Right cardiac atrium (tissue), 5 donors: ENCODE results near the gene PLAC9. TPM values are rescaled to one million over a fixed set of nuclear protein-coding genes. Genes with fewer than 3 reads are reported as not detected.

Experiments used
- ATAC-seq, 2 donors: fragments of 200-7000 bp; cut with Tn5 transposase; one replicate each; pipeline versions ENCODE4 v1.8.0 to v1.9.1; 2020; ENCODE audit warnings: moderate library complexity in 2 of 2, mild to moderate bottlenecking in 1 of 2
- DNase-seq, 3 donors: peaks; one replicate each; pipeline ENCODE4 v3.0.0-alpha.2; 2020
- H3K27ac ChIP-seq: one replicate; pipeline ENCODE4 v1.5.1; 2013; ENCODE audit warnings: mild to moderate bottlenecking, low read length, control low read depth, moderate library complexity
- H3K27me3 ChIP-seq: one replicate; pipeline ENCODE4 v1.6.1; 2013; ENCODE audit not compliant: control insufficient read depth, insufficient read depth
- H3K4me1 ChIP-seq: one replicate; pipeline ENCODE4 v1.6.1; 2013; ENCODE audit warnings: low read length; ENCODE audit not compliant: control insufficient read depth, insufficient read depth
- H3K4me3 ChIP-seq: one replicate; pipeline ENCODE4 v1.5.1; 2013; ENCODE audit warnings: low read length, control low read depth
- H3K9me3 ChIP-seq: one replicate; pipeline ENCODE4 v1.6.1; 2013; ENCODE audit warnings: low read length; ENCODE audit not compliant: control insufficient read depth
- WGBS: extraction: QIAGEN DNeasy Blood & Tissue Kit; methylation state at CpG from one replicate; pipeline ENCODE4 v1.1.7; 2013; 5-methylcytosine and 5-hydroxymethylcytosine counted together
- intact Hi-C, 4 donors: fragments of 100-400 bp; cut with DNase I; formaldehyde crosslinking; loops; one replicate each; pipeline versions ENCODE4 v1.11.0 to v1.14.0; 2022 to 2023
- polyA plus RNA-seq: library from polyadenylated mRNA; stranded (reverse); fragments of 200-250 nt; gene quantifications from one replicate; pipeline ENCODE4 v1.2.3, GENCODE V29; 2013
- total RNA-seq, 4 donors: library from RNA; stranded (reverse); fragmentation: NEBNext Ultra II Directional; extraction: Animal tissue kit (Norgen Biotek cat#: 25700); gene quantifications; one replicate each; pipeline ENCODE4 v1.2.1, GENCODE V29; 2021
- donor health status: healthy with polysubstance abuse.
- donor health status: DM: no; HTN: yes; CAD: no.
- donor health status: DM: no; HTN: no; CAD: no.
- donor health status: DM: no; HTN: yes; CAD: no; lungs with severe emphysema.
- donor health status: DM: yes; HTN: yes; CAD: no.

PLAC9 gene
- total and polyA plus RNA-seq, 5 donors: 47.5 to 92.2 (median 63.9) TPM

DNA sequence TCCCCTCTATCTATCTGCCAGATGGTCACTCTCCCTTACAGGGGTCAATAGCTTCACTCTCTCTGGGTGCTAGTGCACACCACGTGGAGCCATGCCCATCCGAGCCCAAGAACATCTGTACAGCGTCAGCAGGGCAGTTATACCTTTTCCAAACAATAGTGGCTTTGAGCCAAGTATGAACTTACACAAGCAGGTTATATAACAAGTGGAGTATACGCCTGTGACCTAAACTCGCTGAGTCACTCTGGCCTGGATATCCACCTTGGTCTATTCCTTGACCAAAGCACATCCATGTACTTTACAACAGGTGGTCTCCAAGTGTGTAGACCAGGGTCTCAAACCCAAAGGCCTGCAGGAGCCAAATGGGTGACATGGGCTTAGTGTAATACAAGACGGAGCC, 20.3 kb downstream of the PLAC9 start:
- no peak for ATAC-seq
- H3K4me1 ChIP-seq: peaks cover 4% of the 10 kb centered on the region
- no peaks in the 10 kb centered on the region for H3K27me3 ChIP-seq
- 89% methylated on average over 6 of the region's 6 CpGs for WGBS
- no peak overlapping the region for H3K4me3 ChIP-seq
- intact Hi-C loops: no loop called here
- peak in 1 of 3 donors; percentile 4 for DNase-seq
- H3K9me3 ChIP-seq: no peaks in the 10 kb centered on the region
- H3K27ac ChIP-seq: no peak overlapping the region

DNA sequence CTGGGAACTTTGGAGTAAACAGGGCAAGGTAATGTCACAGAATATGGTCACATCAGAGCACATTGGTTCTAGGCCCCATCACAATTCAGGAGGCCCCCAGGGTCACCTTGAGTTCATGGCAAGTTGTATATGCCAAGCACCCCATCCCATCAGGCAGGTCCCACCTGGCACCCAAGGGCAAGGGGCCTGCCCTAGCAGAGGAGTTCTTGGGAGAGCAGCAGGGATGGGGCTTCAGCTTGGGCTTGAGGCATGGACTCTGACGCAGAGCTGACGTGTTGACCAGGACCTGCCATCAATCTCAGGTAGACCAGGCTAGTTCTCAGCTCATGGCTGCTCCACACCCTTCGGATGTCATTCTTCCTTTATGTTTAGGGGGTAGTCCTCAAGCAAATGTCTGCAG, 20.9 kb downstream of the PLAC9 start:
- Histone ChIP-seq H3K9me3 (no peaks in the 10 kb centered on the region), H3K27me3 (no peaks in the 10 kb centered on the region), H3K4me3 (no peak overlapping the region), H3K4me1 (peaks cover 10% of the 10 kb centered on the region), H3K27ac (no peak overlapping the region)
- DNase-seq (peak in 2 of 3 donors; percentile 3 to 44), ATAC-seq (no peak)
- 96% methylated on average over 3 of the region's 3 CpGs for WGBS
- intact Hi-C loops: no loop called here

DNA sequence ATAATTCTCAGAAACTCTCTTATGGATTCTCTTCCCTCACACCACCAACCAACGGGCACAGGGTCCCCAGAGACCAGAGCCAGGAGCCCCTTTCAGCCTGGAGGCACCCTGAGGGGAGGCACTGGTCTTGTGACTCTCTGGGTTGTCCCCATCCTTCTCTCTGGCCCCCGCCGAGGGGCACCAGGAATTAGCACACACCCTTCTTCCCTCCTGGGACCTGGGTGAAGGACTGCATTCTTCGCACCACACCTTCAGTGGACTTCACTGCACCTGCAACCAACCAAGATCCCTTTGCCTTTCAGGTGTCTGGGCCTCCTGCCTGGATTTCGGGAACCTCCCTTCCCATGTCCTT, 22.1 kb downstream of the PLAC9 start:
- DNase-seq: peak in 2 of 3 donors; percentile 3 to 31
- Histone ChIP-seq H3K27me3 (no peaks in the 10 kb centered on the region), H3K4me1 (peaks cover 16% of the 10 kb centered on the region), H3K9me3 (no peaks in the 10 kb centered on the region), H3K27ac (no peak overlapping the region), H3K4me3 (no peak overlapping the region)
- intact Hi-C loops: no loop called here
- ATAC-seq: no peak
- 87% methylated on average over 5 of the region's 5 CpGs for WGBS

DNA sequence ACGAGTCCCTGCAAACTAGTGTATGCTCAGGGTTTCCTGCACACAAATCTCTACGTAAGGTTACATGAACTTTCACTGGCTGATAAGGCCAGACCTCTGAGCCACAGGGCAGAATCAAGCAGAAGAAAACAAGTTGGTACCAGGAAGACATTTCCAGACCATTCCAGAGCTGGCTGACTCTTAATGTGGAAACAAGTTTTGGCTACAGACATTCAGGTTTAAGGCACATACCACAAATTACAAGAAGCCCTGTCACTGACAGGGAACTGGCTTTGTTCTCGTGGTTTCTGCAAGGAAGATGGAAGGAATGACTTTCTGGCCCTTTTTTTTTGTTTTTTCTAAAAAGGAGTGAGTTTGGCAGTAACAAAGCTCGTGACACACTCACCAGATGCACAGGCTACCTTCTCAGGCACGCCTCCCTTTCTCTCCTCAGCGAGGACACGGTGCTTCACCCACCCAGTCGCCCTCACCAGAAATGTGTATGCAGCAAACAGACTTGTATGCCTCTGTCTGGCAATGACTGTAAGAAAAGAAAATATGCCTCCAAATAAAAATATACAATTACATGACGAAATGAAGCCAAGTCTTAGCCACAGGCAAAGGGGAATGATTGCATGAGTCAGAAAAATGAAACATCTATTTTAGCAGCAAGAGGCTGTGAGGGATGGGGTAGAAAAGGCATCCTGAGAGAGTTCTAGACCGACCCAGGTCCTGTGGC, 22.6 kb downstream of the PLAC9 start:
- ATAC-seq (no peak), DNase-seq (peak in 2 of 3 donors; percentile 4 to 16)
- Histone ChIP-seq H3K27me3 (no peaks in the 10 kb centered on the region), H3K4me3 (no peak overlapping the region), H3K9me3 (no peaks in the 10 kb centered on the region), H3K4me1 (peaks cover 18% of the 10 kb centered on the region), H3K27ac (no peak overlapping the region)
- WGBS: 82% methylated on average over 10 of the region's 10 CpGs
- intact Hi-C loops: loop anchor here in 1 of 4 donors (5.0 kb wide), 1 partner anchor 52 kb away; the partner anchor contains the start of gene ANXA11

DNA sequence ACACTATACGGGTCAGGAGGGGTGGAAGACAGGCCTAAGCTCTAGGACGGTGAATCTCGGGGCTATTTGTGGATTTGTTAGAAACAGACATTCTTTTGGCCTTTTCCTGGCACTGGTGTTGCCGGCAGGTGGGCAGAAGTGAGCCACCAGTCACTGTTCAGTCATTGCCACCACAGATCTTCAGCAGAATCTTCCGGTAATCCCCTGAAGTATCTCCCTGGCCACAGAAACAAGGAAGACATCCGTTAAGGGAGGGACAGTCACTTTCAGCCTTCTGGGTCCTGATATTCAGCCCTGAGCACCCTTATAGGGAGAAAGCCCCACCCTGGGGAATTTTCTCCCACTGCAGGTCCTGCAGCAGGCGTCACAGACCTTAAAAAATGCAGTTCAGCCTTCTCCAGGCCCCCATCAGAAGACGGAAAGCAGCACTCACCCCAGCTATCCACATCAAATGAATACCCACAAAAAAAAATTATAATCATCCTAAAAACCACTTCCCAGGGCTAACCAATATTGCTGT, 23.2 kb downstream of the PLAC9 start:
- intact Hi-C loops: loop anchor here in 1 of 4 donors (5.0 kb wide), 1 partner anchor 52 kb away; the partner anchor contains the start of gene ANXA11
- H3K4me3 ChIP-seq: no peak overlapping the region
- H3K9me3 ChIP-seq: no peaks in the 10 kb centered on the region
- ATAC-seq (no peak), DNase-seq (peak in 2 of 3 donors; percentile 2 to 4)
- peaks cover 18% of the 10 kb centered on the region for H3K4me1 ChIP-seq
- no peaks in the 10 kb centered on the region for H3K27me3 ChIP-seq
- H3K27ac ChIP-seq: no peak overlapping the region
- WGBS: 90% methylated on average over 8 of the region's 8 CpGs

DNA sequence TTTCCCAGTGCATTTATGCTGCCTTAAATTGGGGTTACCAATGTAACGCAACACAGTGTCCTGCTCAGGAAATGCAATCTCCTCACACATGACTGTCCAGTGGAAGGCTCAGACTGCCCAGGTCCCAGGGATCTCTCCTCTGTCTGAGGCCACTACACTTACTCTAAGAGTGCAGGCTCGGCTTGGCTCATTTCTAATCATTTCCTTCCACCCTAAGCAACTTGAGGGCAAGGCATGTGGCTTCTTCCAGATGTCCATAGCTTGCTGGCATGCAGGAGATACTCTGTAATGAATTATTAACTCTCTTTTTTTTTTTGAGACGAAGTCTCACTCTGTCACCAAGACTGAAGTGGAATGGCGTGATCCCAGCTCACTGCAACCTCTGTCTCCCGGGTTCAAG, 23.7 kb downstream of the PLAC9 start:
- Histone ChIP-seq H3K9me3 (no peaks in the 10 kb centered on the region), H3K4me3 (no peak overlapping the region), H3K27me3 (no peaks in the 10 kb centered on the region), H3K4me1 (peaks cover 18% of the 10 kb centered on the region), H3K27ac (no peak overlapping the region)
- intact Hi-C loops: loop anchor here in 1 of 4 donors (5.0 kb wide), 1 partner anchor 51 kb away; the partner anchor contains the start of gene ANXA11
- 89% methylated on average over 5 of the region's 5 CpGs for WGBS
- ATAC-seq (no peak), DNase-seq (peak in 2 of 3 donors; percentile 6 to 16)

DNA sequence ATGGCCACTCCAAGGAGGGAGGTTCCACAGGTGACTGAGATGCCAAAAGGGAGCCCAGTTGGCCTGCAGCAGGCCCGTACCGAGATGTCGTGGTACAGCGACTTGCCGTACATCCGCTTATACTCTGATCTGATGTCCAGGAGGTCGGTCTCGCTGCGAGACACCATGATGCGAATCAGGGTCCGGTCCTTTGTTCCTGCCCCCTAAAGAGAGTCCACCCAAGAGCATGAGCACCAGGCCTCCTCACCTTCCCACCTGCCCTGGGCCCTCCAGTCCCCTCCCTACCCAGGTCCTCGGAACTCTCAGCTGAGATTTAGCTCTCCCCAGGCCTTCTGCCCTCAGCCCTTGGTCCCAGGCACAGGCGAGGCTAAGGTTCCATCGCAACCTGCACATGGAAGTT, 25.0 kb downstream of the PLAC9 start:
- WGBS: 98% methylated on average over 14 of the region's 14 CpGs
- ATAC-seq (no peak), DNase-seq (peak in 1 of 3 donors; percentile 10)
- Histone ChIP-seq H3K27me3 (no peaks in the 10 kb centered on the region), H3K4me1 (peaks cover 18% of the 10 kb centered on the region), H3K4me3 (no peak overlapping the region), H3K27ac (peak overlapping the region; percentile 94), H3K9me3 (no peaks in the 10 kb centered on the region)
- intact Hi-C loops: loop anchor here in 1 of 4 donors (5.0 kb wide), 1 partner anchor 50 kb away; the partner anchor contains the start of gene ANXA11

DNA sequence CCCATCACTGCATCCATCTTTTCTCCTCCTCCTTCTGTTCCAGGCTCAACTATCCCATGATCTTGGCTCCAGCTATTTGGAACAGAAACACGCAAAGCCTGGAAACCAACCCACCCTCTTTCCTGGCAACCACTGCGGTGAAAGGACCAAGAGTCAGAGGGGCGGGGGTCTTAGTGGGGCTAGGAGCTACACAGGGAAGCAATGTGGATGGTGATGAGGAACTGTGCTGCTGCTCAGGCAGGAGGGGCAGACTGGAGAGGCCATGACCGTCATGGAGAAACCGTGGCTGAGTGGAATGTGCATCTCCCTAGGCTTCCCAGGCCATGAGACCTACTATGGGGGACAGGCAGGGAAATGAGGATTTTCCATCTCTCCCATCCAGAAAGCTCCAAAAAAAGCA, 25.6 kb downstream of the PLAC9 start:
- Histone ChIP-seq H3K27ac (peak overlapping the region; percentile 94), H3K4me1 (peaks cover 18% of the 10 kb centered on the region), H3K9me3 (no peaks in the 10 kb centered on the region), H3K27me3 (no peaks in the 10 kb centered on the region), H3K4me3 (no peak overlapping the region)
- WGBS: 43% methylated on average over 5 of the region's 5 CpGs
- intact Hi-C loops: loop anchor here in 1 of 4 donors (5.0 kb wide), 1 partner anchor 49 kb away; the partner anchor contains the start of gene ANXA11
- no peak for DNase-seq
- peak; percentile 7 to 18 for ATAC-seq

DNA sequence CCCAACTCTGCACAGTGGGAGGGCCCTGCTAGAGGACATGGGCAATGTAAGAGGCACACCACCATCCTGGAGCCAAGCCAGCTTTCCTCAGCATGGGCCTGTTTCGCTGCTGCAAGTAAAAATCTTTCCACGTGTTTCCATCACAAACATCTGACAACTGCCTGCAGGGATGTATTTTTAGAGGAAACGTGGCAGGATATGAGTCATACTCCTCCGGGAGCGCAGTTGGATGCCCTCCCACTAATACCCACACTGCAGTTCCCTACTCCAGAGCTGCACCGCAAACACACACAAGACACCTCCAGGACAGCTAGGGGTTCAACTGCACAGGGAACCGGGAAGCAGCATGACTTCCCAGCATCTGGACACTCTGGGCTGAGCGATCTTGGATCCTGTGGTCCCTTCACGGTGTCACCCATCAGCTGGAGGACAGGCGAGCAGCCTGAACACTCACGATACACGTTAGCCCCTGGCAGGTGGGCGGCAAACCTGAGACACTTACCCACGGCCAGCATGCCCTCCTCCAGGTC, 26.1 kb downstream of the PLAC9 start:
- WGBS: 25% methylated on average over 14 of the region's 14 CpGs
- Histone ChIP-seq H3K9me3 (no peaks in the 10 kb centered on the region), H3K27me3 (no peaks in the 10 kb centered on the region), H3K27ac (peak overlapping the region; percentile 94), H3K4me3 (no peak overlapping the region), H3K4me1 (peaks cover 20% of the 10 kb centered on the region)
- intact Hi-C loops: loop anchor here in 1 of 4 donors (5.0 kb wide), 1 partner anchor 49 kb away; the partner anchor contains the start of gene ANXA11
- peak; percentile 90 to 93 (median 91) for DNase-seq
- ATAC-seq: peak; percentile 90 to 92

DNA sequence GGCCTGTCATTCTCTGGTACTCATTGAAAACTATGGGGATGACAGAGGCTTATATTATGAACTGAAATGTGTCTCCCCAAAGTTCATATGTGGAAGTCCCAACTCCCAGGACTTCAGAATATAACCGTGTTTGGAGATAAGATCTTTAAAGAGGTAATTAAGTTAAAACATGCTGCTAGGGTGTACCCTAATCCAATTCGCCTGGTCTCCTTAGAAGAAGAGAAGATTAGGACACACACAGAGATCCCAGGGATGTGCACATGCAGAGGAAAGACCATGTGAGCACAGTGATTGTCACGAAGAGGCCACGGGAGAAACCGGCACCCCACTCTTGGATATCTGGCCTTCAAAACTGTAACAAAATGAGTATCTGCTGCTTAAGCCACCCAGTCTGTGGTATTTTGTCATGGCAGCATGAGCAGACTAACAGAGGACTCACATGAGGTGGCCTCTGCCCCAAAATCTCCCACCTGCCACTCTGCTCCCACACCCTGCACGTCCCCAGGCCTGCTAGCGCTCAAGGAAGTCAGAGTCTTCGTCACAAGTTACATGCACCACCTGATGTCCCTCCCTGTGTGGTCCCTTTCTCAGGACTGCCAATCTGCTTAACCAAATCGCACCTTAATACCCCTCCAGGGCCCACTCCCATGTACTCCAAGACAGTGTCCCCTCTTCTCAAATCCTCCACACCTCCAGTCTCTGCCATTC, 26.8 kb downstream of the PLAC9 start:
- 71% methylated on average over 9 of the region's 9 CpGs for WGBS
- ATAC-seq: no peak
- Histone ChIP-seq H3K4me1 (peaks cover 27% of the 10 kb centered on the region), H3K27ac (peak overlapping the region; percentile 90), H3K27me3 (no peaks in the 10 kb centered on the region), H3K4me3 (no peak overlapping the region), H3K9me3 (no peaks in the 10 kb centered on the region)
- peak in 1 of 3 donors; percentile 8 for DNase-seq
- intact Hi-C loops: loop anchor here in 1 of 4 donors (5.0 kb wide), 1 partner anchor 48 kb away; the partner anchor contains the start of gene ANXA11
